ENCODE data around the gene MGLL. TPM values are rescaled to one million over a fixed set of nuclear protein-coding genes. Genes with fewer than 3 reads are reported as not detected.

Gene MGLL
- total and polyA plus RNA-seq, 2 donors (not counting 1 experiment from before 2014, with no cell fraction given), result 1.7 to 6.9 TPM

- H3K4me2 ChIP-seq (replicated peaks; ENCODE audit: low read depth, low read length, poor library complexity, severe bottlenecking), result no peak overlapping the region
- H3K4me3 Mint-ChIP-seq, result no peak overlapping the region
- no peak for DNase-seq
- CTCF ChIA-PET, result no interaction called here
- no peaks in the 10 kb centered on the region for H3K79me2 ChIP-seq (ENCODE audit: control insufficient read depth, insufficient read depth, low read length)
- no peak overlapping the region for H3K9ac ChIP-seq (ENCODE audit: low read length)
- 97% methylated on average over 16 of the region's 20 CpGs for WGBS (ENCODE audit: insufficient coverage)
- no peaks in the 10 kb centered on the region for H3K27me3 ChIP-seq (replicated peaks in 1 of 4; ENCODE audit: control extremely low read depth in 1 of 4, control insufficient read depth in 3 of 4, insufficient read depth in 4 of 4, low read length in 3 of 4)
- H3K27ac Mint-ChIP-seq, result no peak overlapping the region
- H3K27me3 Mint-ChIP-seq, result no peaks in the 10 kb centered on the region
- H3K36me3 ChIP-seq (replicated peaks in 1 of 2; ENCODE audit: control extremely low read depth in 1 of 2, control insufficient read depth in 1 of 2, extremely low read depth in 1 of 2, insufficient read depth in 2 of 2, low read length in 1 of 2), result no peaks in the 10 kb centered on the region
- no peak for TF ChIP-seq EZH2 (IDR thresholded peaks at IDR 0.05; ENCODE audit: borderline replicate concordance, insufficient read depth, low read depth, low read length, poor library complexity, severe bottlenecking)
- TF ChIP-seq, protein P1, sequence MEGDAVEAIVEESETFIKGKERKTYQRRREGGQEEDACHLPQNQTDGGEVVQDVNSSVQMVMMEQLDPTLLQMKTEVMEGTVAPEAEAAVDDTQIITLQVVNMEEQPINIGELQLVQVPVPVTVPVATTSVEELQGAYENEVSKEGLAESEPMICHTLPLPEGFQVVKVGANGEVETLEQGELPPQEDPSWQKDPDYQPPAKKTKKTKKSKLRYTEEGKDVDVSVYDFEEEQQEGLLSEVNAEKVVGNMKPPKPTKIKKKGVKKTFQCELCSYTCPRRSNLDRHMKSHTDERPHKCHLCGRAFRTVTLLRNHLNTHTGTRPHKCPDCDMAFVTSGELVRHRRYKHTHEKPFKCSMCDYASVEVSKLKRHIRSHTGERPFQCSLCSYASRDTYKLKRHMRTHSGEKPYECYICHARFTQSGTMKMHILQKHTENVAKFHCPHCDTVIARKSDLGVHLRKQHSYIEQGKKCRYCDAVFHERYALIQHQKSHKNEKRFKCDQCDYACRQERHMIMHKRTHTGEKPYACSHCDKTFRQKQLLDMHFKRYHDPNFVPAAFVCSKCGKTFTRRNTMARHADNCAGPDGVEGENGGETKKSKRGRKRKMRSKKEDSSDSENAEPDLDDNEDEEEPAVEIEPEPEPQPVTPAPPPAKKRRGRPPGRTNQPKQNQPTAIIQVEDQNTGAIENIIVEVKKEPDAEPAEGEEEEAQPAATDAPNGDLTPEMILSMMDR (IDR thresholded peaks at IDR 0.05), result no peak
- no peak overlapping the region for H3K27ac ChIP-seq (ENCODE audit: low read length in 2 of 2)
- H3K9me3 ChIP-seq (ENCODE audit: control extremely low read depth in 1 of 3, control insufficient read depth in 2 of 3, insufficient read depth in 1 of 3, low read length in 2 of 3), result no peaks in the 10 kb centered on the region
- POLR2A ChIA-PET, result no interaction called here
- H3K4me3 ChIP-seq (ENCODE audit: control extremely low read depth in 1 of 5, extremely low read depth in 1 of 5, insufficient read depth in 1 of 5, low read depth in 2 of 5, low read length in 4 of 5), result no peak overlapping the region
- intact Hi-C loops (cut with micrococcal nuclease), result no loop called here
- H2AFZ ChIP-seq (ENCODE audit: insufficient read depth, low read depth, low read length, poor library complexity, severe bottlenecking), result no peak overlapping the region
- H3K9me3 Mint-ChIP-seq (ENCODE audit: insufficient read depth), result no peaks in the 10 kb centered on the region
- ATAC-seq (ENCODE audit: low read depth), result no peak
- peaks cover 17% of the 10 kb centered on the region for H3K4me1 Mint-ChIP-seq
- H3K4me1 ChIP-seq (ENCODE audit: control insufficient read depth in 2 of 2, insufficient read depth in 2 of 2, low read length in 2 of 2), result peaks cover 20 to 21% of the 10 kb centered on the region in 2 donors
- H4K20me1 ChIP-seq (ENCODE audit: control insufficient read depth, insufficient read depth, low read length, poor library complexity, severe bottlenecking), result no peaks in the 10 kb centered on the region
These were observed 82.0 kb downstream of the MGLL start for GRCh38 chr3:127740136-127740915.

DNA sequence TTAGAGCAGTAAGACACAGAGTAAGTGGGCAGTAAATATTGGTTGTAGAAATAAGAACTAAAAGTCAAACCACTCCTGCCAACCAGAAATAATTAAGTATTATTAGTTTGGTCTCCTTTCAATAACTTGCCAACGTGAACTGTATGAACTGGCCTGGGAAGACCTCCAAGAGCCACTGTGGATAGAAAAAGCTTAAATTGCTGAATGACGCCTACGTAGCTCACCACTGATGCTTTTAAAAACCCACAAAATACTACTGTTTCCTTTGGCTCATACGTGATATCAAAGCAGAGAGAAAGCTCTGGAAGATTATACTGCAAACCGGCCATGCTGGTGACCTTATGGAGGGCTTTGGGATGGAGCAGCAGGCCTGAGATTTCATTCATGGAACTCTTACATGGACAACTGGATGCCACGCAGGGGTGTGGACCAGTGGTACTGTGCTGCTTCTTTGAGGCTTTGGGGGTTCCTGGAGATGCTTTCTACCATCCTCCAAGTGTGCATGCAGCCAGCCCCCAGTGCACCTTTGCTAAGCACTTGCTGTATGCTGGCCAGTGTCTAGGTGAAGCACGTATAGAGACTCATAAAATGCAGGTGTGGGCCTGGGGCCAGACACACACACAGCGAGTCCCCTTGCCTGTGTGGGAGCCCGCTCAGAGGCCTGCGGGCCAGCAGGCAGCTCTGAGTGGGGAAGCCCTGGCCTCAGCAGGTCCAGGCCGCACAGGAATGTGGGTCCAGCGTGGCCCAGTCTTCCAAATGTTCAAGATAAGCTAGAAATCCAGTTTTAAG is 82.8 kb downstream of the MGLL start:
- Histone ChIP-seq H3K36me3 (replicated peaks in 1 of 2; ENCODE audit: control extremely low read depth in 1 of 2, control insufficient read depth in 1 of 2, extremely low read depth in 1 of 2, insufficient read depth in 2 of 2, low read length in 1 of 2) (no peaks in the 10 kb centered on the region), H3K27me3 (replicated peaks in 1 of 4; ENCODE audit: control extremely low read depth in 1 of 4, control insufficient read depth in 3 of 4, insufficient read depth in 4 of 4, low read length in 3 of 4) (no peaks in the 10 kb centered on the region), H4K20me1 (ENCODE audit: control insufficient read depth, insufficient read depth, low read length, poor library complexity, severe bottlenecking) (no peaks in the 10 kb centered on the region), H3K4me2 (replicated peaks; ENCODE audit: low read depth, low read length, poor library complexity, severe bottlenecking) (no peak overlapping the region), H3K9me3 (ENCODE audit: control extremely low read depth in 1 of 3, control insufficient read depth in 2 of 3, insufficient read depth in 1 of 3, low read length in 2 of 3) (no peaks in the 10 kb centered on the region), H3K27ac (ENCODE audit: low read length in 2 of 2) (no peak overlapping the region), H3K4me3 (ENCODE audit: control extremely low read depth in 1 of 5, extremely low read depth in 1 of 5, insufficient read depth in 1 of 5, low read depth in 2 of 5, low read length in 4 of 5) (no peak overlapping the region), H3K9ac (ENCODE audit: low read length) (no peak overlapping the region), H3K4me1 (ENCODE audit: control insufficient read depth in 2 of 2, insufficient read depth in 2 of 2, low read length in 2 of 2) (peaks cover 28 to 29% of the 10 kb centered on the region in 2 donors), H3K79me2 (ENCODE audit: control insufficient read depth, insufficient read depth, low read length) (no peaks in the 10 kb centered on the region), H2AFZ (ENCODE audit: insufficient read depth, low read depth, low read length, poor library complexity, severe bottlenecking) (no peak overlapping the region)
- DNase-seq (no peak), ATAC-seq (ENCODE audit: low read depth) (no peak)
- Mint-ChIP-seq H3K4me1 (peaks cover 25% of the 10 kb centered on the region), H3K4me3 (no peak overlapping the region), H3K9me3 (ENCODE audit: insufficient read depth) (no peaks in the 10 kb centered on the region), H3K27me3 (no peaks in the 10 kb centered on the region), H3K27ac (no peak overlapping the region)
- WGBS (ENCODE audit: insufficient coverage), result 97% methylated on average over 9 of the region's 12 CpGs
- intact Hi-C loops (cut with micrococcal nuclease), result loop anchor here (10.0 kb wide), 1 partner anchor 235 kb away; no protein-coding TSS in a partner anchor
- ChIA-PET CTCF (no interaction called here), POLR2A (no interaction called here)
- no peak for TF ChIP-seq EZH2 (IDR thresholded peaks at IDR 0.05; ENCODE audit: borderline replicate concordance, insufficient read depth, low read depth, low read length, poor library complexity, severe bottlenecking)
- TF ChIP-seq, protein P1 (IDR thresholded peaks at IDR 0.05), result no peak
